HepG2 (cell line): Measurements from ENCODE around the gene RPS6KL1. TPM values are rescaled to one million over a fixed set of nuclear protein-coding genes. Genes with fewer than 3 reads are reported as not detected.

Source experiments
- HMG20B ChIP-seq: conservative IDR thresholded peaks from 2 replicates; pipeline ENCODE4 v1.6.1; 2016; ENCODE audit warnings: missing genetic modification reagents, missing compliant biosample characterization
- HNF4G ChIP-seq, 2 experiments: sonication (generic) in 1 of 2; formaldehyde crosslinking in 1 of 2; IDR thresholded peaks; 2 replicates each; pipeline versions ENCODE4 v1.4.0 to v1.6.1; 2011 to 2020; ENCODE audit warnings: borderline replicate concordance in 2 of 2, low read depth in 2 of 2, mild to moderate bottlenecking in 2 of 2, low read length in 1 of 2, missing genetic modification reagents in 1 of 2, moderate library complexity in 1 of 2
- JUNB ChIP-seq: sonication (generic); formaldehyde crosslinking; IDR thresholded peaks from 2 replicates; pipeline ENCODE4 v1.8.0; 2022; ENCODE audit warnings: missing genetic modification reagents, mild to moderate bottlenecking, borderline replicate concordance
- MXD1 ChIP-seq: sonication (generic); formaldehyde crosslinking; IDR thresholded peaks from 2 replicates; pipeline ENCODE4 v1.4.0; 2020; ENCODE audit warnings: mild to moderate bottlenecking, missing genetic modification reagents
- RARA ChIP-seq: IDR thresholded peaks from 2 replicates; pipeline ENCODE4 v1.6.1; 2016; ENCODE audit warnings: missing genetic modification reagents, missing compliant biosample characterization
- TBX3 ChIP-seq: fragments of 450-650 bp; IDR thresholded peaks from 2 replicates; pipeline ENCODE4 v1.6.1; 2017; ENCODE audit warnings: antibody characterized with exemption, mild to moderate bottlenecking, inconsistent platforms, borderline replicate concordance
- YY1 ChIP-seq: IDR thresholded peaks from 2 replicates; pipeline ENCODE4 v1.6.1; 2011; ENCODE audit warnings: low read length, low read depth, moderate library complexity, mild to moderate bottlenecking; ENCODE audit not compliant: insufficient read depth, insufficient replicate concordance
- ZBTB10 ChIP-seq: sonication (generic); formaldehyde crosslinking; IDR thresholded peaks from 2 replicates; pipeline ENCODE4 v1.4.0; 2020; ENCODE audit warnings: missing genetic modification reagents, borderline replicate concordance
- ZBTB14 ChIP-seq: sonication (generic); formaldehyde crosslinking; IDR thresholded peaks from 2 replicates; pipeline ENCODE4 v1.4.0; 2020; ENCODE audit warnings: missing genetic modification reagents
- ZNF318 ChIP-seq: sonication (generic); formaldehyde crosslinking; IDR thresholded peaks from 2 replicates; pipeline ENCODE4 v1.4.0; 2020; ENCODE audit warnings: mild to moderate bottlenecking, missing genetic modification reagents
- ZNF713 ChIP-seq: sonication (generic); formaldehyde crosslinking; IDR thresholded peaks from 2 replicates; pipeline ENCODE4 v1.4.0; 2020; ENCODE audit warnings: mild to moderate bottlenecking, missing genetic modification reagents
- polyA plus RNA-seq, 8 experiments: library from polyadenylated mRNA; depleted of rRNA in 3 of 8; stranded (reverse) in 7 of 8; unstranded in 1 of 8; fragments of >200 nt; fragmentation: Illumina TruSeq in 4 of 8; extraction: Trizol in 4 of 8; gene quantifications; 2 replicates each; pipeline versions ENCODE4 v1.2.1 to v1.2.3, GENCODE V29; 2011 to 2016; ENCODE audit warnings: low read depth in 4 of 8, missing spikeins in 1 of 8, mixed read lengths in 1 of 8; ENCODE audit not compliant: insufficient read depth in 1 of 8
- total RNA-seq, 5 experiments: library from RNA; depleted of rRNA; stranded (reverse); fragments of >200 nt; fragmentation: Illumina TruSeq; extraction: Trizol; gene quantifications; 2 replicates each; pipeline ENCODE4 v1.2.3, GENCODE V29; 2016; ENCODE audit warnings: low read depth in 1 of 5

The RPS6KL1 gene
- total and polyA plus RNA-seq, 2 of the 13 experiments (the other 11 are each of a cell fraction or from before 2014, with no cell fraction given), result 6.5 to 11.5 TPM

GRCh38 chr14:74945852-74946658 lies 23.0 kb upstream of the RPS6KL1 start (continued):
- no peak for TF ChIP-seq ZNF318 (CRISPR knock-in tag)
- TF ChIP-seq RARA (CRISPR knock-in tag), result peak; percentile 73
- 0 out of 2 replicates have a peak, but pooled peaks have one; percentile 19 for TF ChIP-seq HNF4G (IDR thresholded peaks at IDR 0.05; ENCODE audit: borderline replicate concordance, low read depth, low read length)
- TF ChIP-seq HNF4G (CRISPR knock-in tag; IDR thresholded peaks at IDR 0.05; ENCODE audit: borderline replicate concordance, low read depth), result no peak
- TF ChIP-seq ZBTB14 (CRISPR knock-in tag), result no peak
- peak; percentile 77; the same call in 1 of the 2 replicates for TF ChIP-seq HMG20B (CRISPR knock-in tag)
- TF ChIP-seq JUNB, result no peak
- TF ChIP-seq TBX3, result peak; percentile 90; the same call in 1 of the 2 replicates
- TF ChIP-seq MXD1, result 0 out of 2 replicates have a peak, but pooled peaks have one; percentile 18
- no peak for TF ChIP-seq YY1
- no peak for TF ChIP-seq ZNF713 (CRISPR knock-in tag)
- no peak for TF ChIP-seq ZBTB10
